Heart right ventricle (tissue), 16 donors: ENCODE results near the gene EBF3. TPM values are rescaled to one million over a fixed set of nuclear protein-coding genes. Genes with fewer than 3 reads are reported as not detected.

Experiments used
- ATAC-seq, 8 donors: fragments of 200-7000 bp; cut with Tn5 transposase; one replicate each; pipeline ENCODE4 v1.9.1; 2020; ENCODE audit warnings: mild to moderate bottlenecking in 8 of 8, moderate library complexity in 8 of 8, moderate number of reproducible peaks in 1 of 8
- DNase-seq, 2 donors: peaks; one replicate each; pipeline ENCODE4 v3.0.0-alpha.2; 2020
- H3K27ac ChIP-seq, 10 donors: fragments of 200-600 bp; sonication (generic) in 2 of 10; one replicate each; pipeline versions ENCODE4 v1.5.0 to v1.8.0; 2020 to 2022; ENCODE audit warnings: mild to moderate bottlenecking in 3 of 10
- H3K27me3 ChIP-seq, 7 donors: fragments of 200-600 bp; one replicate each; pipeline ENCODE4 v1.8.0; 2021 to 2022; ENCODE audit warnings: mild to moderate bottlenecking in 2 of 7
- H3K36me3 ChIP-seq, 9 donors: fragments of 200-600 bp; sonication (generic) in 1 of 9; one replicate each; pipeline versions ENCODE4 v1.5.0 to v1.8.0; 2020 to 2022; ENCODE audit warnings: mild to moderate bottlenecking in 2 of 9
- H3K4me1 ChIP-seq, 9 donors: fragments of 200-600 bp; sonication (generic) in 1 of 9; one replicate each; pipeline versions ENCODE4 v1.5.0 to v1.8.0; 2020 to 2022; ENCODE audit warnings: mild to moderate bottlenecking in 4 of 9
- H3K4me3 ChIP-seq, 10 donors: fragments of 200-600 bp; sonication (generic) in 2 of 10; one replicate each; pipeline versions ENCODE4 v1.5.0 to v1.8.0; 2020 to 2022; ENCODE audit warnings: mild to moderate bottlenecking in 7 of 10, moderate library complexity in 2 of 10
- H3K9me3 ChIP-seq, 11 donors: fragments of 200-600 bp in 10 of 11; sonication (generic) in 2 of 11; one replicate each; pipeline versions ENCODE4 v1.5.0 to v1.8.0; 2013 to 2022; ENCODE audit warnings: mild to moderate bottlenecking in 2 of 11, control low read depth in 1 of 11, moderate library complexity in 1 of 11
- CTCF ChIP-seq, 9 donors: fragments of 200-600 bp; sonication (generic) in 2 of 9; IDR thresholded peaks; one replicate each; pipeline versions ENCODE4 v1.5.0 to v1.8.0; 2021 to 2022; ENCODE audit warnings: antibody characterized with exemption in 9 of 9, mild to moderate bottlenecking in 5 of 9, moderate library complexity in 1 of 9
- WGBS, 2 donors: extraction: QIAGEN DNeasy Blood & Tissue Kit; methylation state at CpG; one replicate each; pipeline ENCODE4 v1.1.7; 2013; ENCODE audit warnings: inconsistent platforms in 1 of 2; 5-methylcytosine and 5-hydroxymethylcytosine counted together
- intact Hi-C, 10 donors: fragments of 100-400 bp; cut with DNase I; formaldehyde crosslinking; loops; one replicate each; pipeline versions ENCODE4 v1.11.1 to v1.14.2; 2022
- polyA plus RNA-seq, 2 donors: library from polyadenylated mRNA; stranded (reverse); fragments of 200-250 nt; gene quantifications; one replicate each; pipeline ENCODE4 v1.2.3, GENCODE V29; 2013
- total RNA-seq, 10 donors: library from RNA; stranded (reverse); fragmentation: NEBNext Ultra II Directional in 3 of 10; extraction: Animal tissue kit (Norgen Biotek cat#: 25700) in 3 of 10; gene quantifications; one replicate each; pipeline versions ENCODE4 v1.2.1 to v1.2.4, GENCODE V29; 2021 to 2023
- donor health status: Arrhythmogenic right ventricular cardiomyopathy.
- donor health status: ischemic (EF 13 %, LVEDD 7.1; RV severe dilation, severe dysfunction).
- donor health status: healthy with polysubstance abuse.
- donor health status: DM: no; HTN: yes; CAD: no.
- donor health status: DM: no; HTN: no; CAD: no.
- donor health status: ischemic (EF 25% LVEDD 6.9; RV normal size, moderate dysfunction).
- donor health status: ischemic (EF 25% LVEDD 5.7; RV mildly dilated, moderate dysfunction).
- donor health status: healthy.
- donor health status: DM: yes; HTN: yes; CAD: no.
- donor health status: Ischemic cardiomyopathy.
- donor health status: ischemic (EF 35%, LVEDD 5.7; RV mildly dilated, moderate dysfunction).
- donor health status: nonischemic (EF 11% LVEDD 7.7; RV severe dilation, severe dysfunction).
- donor health status: DM: yes; HTN: yes; CAD: no.
- donor health status: PGD.
- donor health status: ischemic (EF 29% LVEDD 5.4; RV normal size, mild dysfunction).
- donor health status: nonischemic (EF 23%, LVEDD 6.1; RV moderate dilation, normal function).

The EBF3 gene
- total and polyA plus RNA-seq, 12 donors = 3.9 to 12.2 (median 5.6) TPM

DNA sequence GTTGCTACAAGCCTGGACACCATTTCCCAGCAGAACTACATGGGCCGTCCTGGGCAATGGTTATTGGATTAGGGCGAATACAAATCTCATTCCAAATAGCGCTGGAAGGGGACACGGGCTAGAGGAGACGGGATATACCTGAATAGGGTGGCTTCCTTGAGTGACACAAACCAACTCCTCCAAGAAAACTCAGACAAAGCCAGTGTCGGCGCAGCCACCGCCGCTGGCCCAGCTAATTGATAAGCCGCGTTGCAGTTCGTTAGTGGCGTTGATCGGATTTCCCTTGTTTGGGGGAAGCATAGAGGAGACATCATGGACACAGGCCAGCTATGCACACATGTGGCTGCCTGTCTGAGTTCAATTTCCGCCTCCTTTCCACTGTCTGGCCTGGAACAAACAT, 55.7 kb downstream of the EBF3 start:
- peaks cover 0 to 21% (median 9%) of the 10 kb centered on the region in 9 donors for H3K4me1 ChIP-seq
- ATAC-seq (no peak), DNase-seq (no peak)

DNA sequence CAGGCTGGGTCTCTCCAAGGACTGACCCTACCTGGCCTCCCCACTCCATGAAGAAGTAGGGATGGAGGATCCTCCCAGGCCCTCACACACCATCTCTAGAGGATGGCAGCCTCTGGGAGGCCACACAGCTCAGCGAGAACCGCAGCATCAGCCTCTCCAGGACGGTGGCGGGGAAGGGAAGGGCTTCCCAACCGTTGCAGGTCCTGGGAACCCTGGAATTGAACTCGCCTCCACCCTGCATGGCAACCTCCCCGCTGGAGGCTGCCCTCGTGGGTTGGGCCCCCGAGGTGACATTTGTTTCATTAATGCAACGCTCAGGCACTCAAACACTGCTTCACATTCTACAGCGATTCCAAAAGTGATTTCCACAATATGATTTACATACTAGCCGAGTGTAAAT, 58.5 kb downstream of the EBF3 start:
- TF ChIP-seq CTCF (IDR thresholded peaks at IDR 0.05) = no peak
- no peaks in the 10 kb centered on the region for H3K27me3 ChIP-seq
- WGBS, 2 donors = 84 to 92% methylated on average over 12 of the region's 12 CpGs
- intact Hi-C loops = no loop called here
- no peak overlapping the region for H3K27ac ChIP-seq
- DNase-seq (no peak), ATAC-seq (no peak)
- H3K4me3 ChIP-seq = no peak overlapping the region
- H3K9me3 ChIP-seq = no peaks in the 10 kb centered on the region
- peaks cover 0 to 8% (median 0%) of the 10 kb centered on the region in 9 donors for H3K36me3 ChIP-seq
- peaks cover 0 to 8% (median 0%) of the 10 kb centered on the region in 9 donors for H3K4me1 ChIP-seq

More for the DNA sequence above, 55.7 kb downstream of the EBF3 start:
- H3K9me3 ChIP-seq = no peaks in the 10 kb centered on the region
- no peak for TF ChIP-seq CTCF (IDR thresholded peaks at IDR 0.05)
- no peaks in the 10 kb centered on the region for H3K27me3 ChIP-seq
- H3K27ac ChIP-seq = no peak overlapping the region
- H3K36me3 ChIP-seq = peaks cover 0 to under 1% (median 0%) of the 10 kb centered on the region in 9 donors
- 84 to 91% methylated on average over 15 of the region's 15 CpGs for WGBS, 2 donors
- intact Hi-C loops = no loop called here
- no peak overlapping the region for H3K4me3 ChIP-seq

GRCh38 chr10:129904323-129904722, 59.8 kb downstream of the EBF3 start:
- no peaks in the 10 kb centered on the region for H3K9me3 ChIP-seq
- WGBS, 2 donors = 95 to 99% methylated on average over 2 of the region's 2 CpGs
- intact Hi-C loops = no loop called here
- ATAC-seq = no peak
- no peak overlapping the region for H3K4me3 ChIP-seq
- peaks cover 0 to 12% (median 0%) of the 10 kb centered on the region in 9 donors for H3K4me1 ChIP-seq
- TF ChIP-seq CTCF (IDR thresholded peaks at IDR 0.05) = no peak
- no peak overlapping the region for H3K27ac ChIP-seq
- DNase-seq = no peak
- H3K36me3 ChIP-seq = peaks cover 0 to 9% (median 0%) of the 10 kb centered on the region in 9 donors
- H3K27me3 ChIP-seq = no peaks in the 10 kb centered on the region

GRCh38 chr10:129901389-129902006, 62.6 kb downstream of the EBF3 start:
- Histone ChIP-seq H3K4me3 (no peak overlapping the region), H3K4me1 (peaks cover 0 to 21% (median 0%) of the 10 kb centered on the region in 9 donors), H3K27ac (no peak overlapping the region), H3K9me3 (no peaks in the 10 kb centered on the region), H3K27me3 (no peaks in the 10 kb centered on the region), H3K36me3 (peaks cover 0 to 14% (median 0%) of the 10 kb centered on the region in 9 donors)
- 74 to 75% methylated on average over 15 of the region's 15 CpGs for WGBS, 2 donors
- DNase-seq = no peak
- TF ChIP-seq CTCF (IDR thresholded peaks at IDR 0.05) = no peak
- no peak for ATAC-seq
- intact Hi-C loops = no loop called here
